ENCODE data around the gene LCE2A. TPM values are rescaled to one million over a fixed set of nuclear protein-coding genes. Genes with fewer than 3 reads are reported as not detected.
"Not testable (repeated sequence)": the region's sequence is repeated elsewhere in the genome, so short reads cannot be mapped to it uniquely, and the experiment has no call there.

LCE2A gene
- total and polyA plus RNA-seq, 2 of the 8 experiments (the other 6 are each of a cell fraction or from before 2014, with no cell fraction given), result not detected

DNA sequence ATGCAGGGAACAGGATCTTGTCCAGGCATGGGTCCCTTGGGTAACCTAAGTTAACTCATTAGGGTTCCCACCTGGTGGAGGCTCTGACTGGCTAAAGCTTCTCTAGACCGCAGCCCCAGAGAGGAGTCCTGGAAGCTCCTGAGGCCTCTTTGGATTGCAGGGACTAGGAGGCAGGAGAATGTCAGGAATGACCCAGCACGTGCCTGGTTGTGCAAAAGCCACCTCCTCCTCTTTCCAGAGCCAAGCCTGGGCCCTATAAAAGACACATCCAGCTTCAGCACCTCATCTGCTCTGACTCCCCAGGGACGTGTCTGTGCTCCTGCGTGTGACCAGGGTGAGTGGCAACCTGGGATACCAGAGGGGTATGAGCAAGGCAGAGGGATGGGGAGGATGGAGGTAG lies 12.3 kb upstream of the LCE2A start, which contains the start of gene LCE2B:
Gene LCE2B, plus strand, starts transcription at position 301 of the 400 bp plus-strand sequence. CDS start 721 bp downstream, outside the sequence.
- H3K79me2 ChIP-seq (ENCODE audit: control insufficient read depth in 1 of 2, insufficient read depth in 2 of 2, low read length in 2 of 2); H3K79me1 ChIP-seq (ENCODE audit: low read depth, low read length); H3K14ac ChIP-seq (ENCODE audit: insufficient read length); H2AK5ac ChIP-seq (ENCODE audit: low read depth, low read length); H2AFZ ChIP-seq (ENCODE audit: low read length); H3K18ac ChIP-seq (ENCODE audit: extremely low read depth, low read length); DNase-seq (ENCODE audit: low read depth in 1 of 2, low spot score in 2 of 2); H3K27ac ChIP-seq (ENCODE audit: low read depth, low read length); H3K4me3 ChIP-seq (ENCODE audit: extremely low read depth in 1 of 4, insufficient read depth in 2 of 4, low read depth in 3 of 4, low read length in 4 of 4); H3K23ac ChIP-seq (ENCODE audit: insufficient read length); H2BK120ac ChIP-seq (replicated peaks; ENCODE audit: low read depth, low read length); H4K20me1 ChIP-seq (replicated peaks in 1 of 2; ENCODE audit: control insufficient read depth in 1 of 2, insufficient read depth in 2 of 2, low read length in 2 of 2); H4K91ac ChIP-seq (replicated peaks; ENCODE audit: insufficient read length, low read length); H4K5ac ChIP-seq (ENCODE audit: insufficient read length, low read depth, low read length); H3K23me2 ChIP-seq (ENCODE audit: low read depth, low read length); H3K56ac ChIP-seq (replicated peaks; ENCODE audit: insufficient read length, low read depth, low read length); H2BK15ac ChIP-seq (ENCODE audit: low read length); H2BK12ac ChIP-seq (ENCODE audit: low read depth, low read length); H2BK5ac ChIP-seq (ENCODE audit: low read depth, low read length); H3K9ac ChIP-seq (replicated peaks in 1 of 4; ENCODE audit: extremely low read depth in 1 of 4, low read depth in 3 of 4, low read length in 3 of 4); H4K8ac ChIP-seq (ENCODE audit: extremely low read depth, insufficient read depth, low read length); POLR2A ChIA-PET (ENCODE audit: partially characterized antibody); H3K4me1 ChIP-seq (replicated peaks in 1 of 4; ENCODE audit: control insufficient read depth in 3 of 4, insufficient read depth in 4 of 4, low read length in 3 of 4); H3K4me2 ChIP-seq (ENCODE audit: insufficient read depth in 1 of 2, low read depth in 2 of 2, low read length in 2 of 2); FAIRE-seq; H3K36me3 ChIP-seq (ENCODE audit: control insufficient read depth in 2 of 4, insufficient read depth in 4 of 4, low read length in 3 of 4); H2BK20ac ChIP-seq (ENCODE audit: low read length); H3K27me3 ChIP-seq (replicated peaks in 1 of 4; ENCODE audit: control insufficient read depth in 3 of 4, extremely low read depth in 1 of 4, insufficient read depth in 3 of 4, low read length in 3 of 4); H3K4ac ChIP-seq (replicated peaks; ENCODE audit: insufficient read length, low read depth, low read length): not testable (repeated sequence)
- peaks cover 40 to 71% of the 10 kb centered on the region in 2 experiments for H3K9me3 ChIP-seq (ENCODE audit: insufficient read depth in 2 of 2, low read depth in 1 of 2, low read length in 1 of 2)
- CTCF ChIA-PET (ENCODE audit: partially characterized antibody), result interaction anchor here (1.4 kb wide), 1 partner anchor 8 kb away, joined by 3 read pairs; no protein-coding TSS in a partner anchor
- WGBS, 2 experiments (ENCODE audit: extremely low coverage in 1 of 2, insufficient coverage in 1 of 2, insufficient read length in 1 of 2, insufficient replicate concordance in 2 of 2, low coverage in 1 of 2, low lambda C conversion rate in 2 of 2, missing lambda C conversion rate in 1 of 2), result 86% methylated on average over 1 of the region's 4 CpGs; no CpG with 5 or more reads in 1 of the 2 experiments

Data from H1 (cell line).